ENCODE data around the gene LGALS4. TPM values are rescaled to one million over a fixed set of nuclear protein-coding genes. Genes with fewer than 3 reads are reported as not detected.
"Not testable (repeated sequence)": the region's sequence is repeated elsewhere in the genome, so short reads cannot be mapped to it uniquely, and the experiment has no call there.

Gene LGALS4
- under 1 TPM; 0.59 to 0.66 TPM for total RNA-seq

GRCh38 chr19:38812841-38813320 is at the start of gene LGALS4:
Gene LGALS4, minus strand, starts transcription at chr19:38812945. Its CDS starts 59 bp downstream, at chr19:38812886.
- no peaks in the 10 kb centered on the region for H3K36me3 Mint-ChIP-seq
- no peaks in the 10 kb centered on the region for H3K9me3 Mint-ChIP-seq
- ATAC-seq, result no peak
- no peak for DNase-seq (ENCODE audit: low spot score in 2 of 2)
- H3K27ac Mint-ChIP-seq, result no peak within 1 kb of the TSS

- Mint-ChIP-seq H3K9me3 (no peaks in the 10 kb centered on the region), H3K27ac (no peak overlapping the region), H3K36me3 (no peaks in the 10 kb centered on the region)
- DNase-seq (ENCODE audit: low spot score in 2 of 2) (no peak), ATAC-seq (no peak)
Observed at GRCh38 chr19:38861368-38861767, 48.6 kb upstream of the LGALS4 start.

- H3K27ac Mint-ChIP-seq; ATAC-seq; H3K9me3 Mint-ChIP-seq; DNase-seq (ENCODE audit: low spot score in 2 of 2); H3K36me3 Mint-ChIP-seq: not testable (repeated sequence)
Observed at GRCh38 chr19:38859631-38860204, 47.0 kb upstream of the LGALS4 start.

- Mint-ChIP-seq H3K36me3 (peaks cover 0 to 8% of the 10 kb centered on the region in 2 donors), H3K27ac (peak overlapping the region in 1 of 2 donors; percentile 83), H3K9me3 (no peaks in the 10 kb centered on the region)
- ATAC-seq, result no peak
- DNase-seq (ENCODE audit: low spot score in 2 of 2), result no peak
Observed at GRCh38 chr19:38856813-38857212, 44.1 kb upstream of the LGALS4 start.

- not testable (repeated sequence) for ATAC-seq; DNase-seq (ENCODE audit: low spot score in 2 of 2); H3K9me3 Mint-ChIP-seq; H3K27ac Mint-ChIP-seq
- peaks cover 11 to 16% of the 10 kb centered on the region in 2 donors for H3K36me3 Mint-ChIP-seq
Observed at GRCh38 chr19:38855751-38856150, 43.0 kb upstream of the LGALS4 start.

- DNase-seq (ENCODE audit: low spot score in 2 of 2); H3K9me3 Mint-ChIP-seq; H3K27ac Mint-ChIP-seq; ATAC-seq: not testable (repeated sequence)
- H3K36me3 Mint-ChIP-seq, result peaks cover 11 to 16% of the 10 kb centered on the region in 2 donors
Observed at GRCh38 chr19:38854961-38855360, 42.2 kb upstream of the LGALS4 start.

- no peak for DNase-seq (ENCODE audit: low spot score in 2 of 2)
- Mint-ChIP-seq H3K9me3 (no peaks in the 10 kb centered on the region), H3K36me3 (peaks cover 21 to 26% of the 10 kb centered on the region in 2 donors), H3K27ac (peak overlapping the region; percentile 93 to 99)
- ATAC-seq, result no peak
Observed at GRCh38 chr19:38853214-38853613, 40.5 kb upstream of the LGALS4 start.

GRCh38 chr19:38852231-38853044 is 39.7 kb upstream of the LGALS4 start:
- H3K36me3 Mint-ChIP-seq, result peaks cover 28 to 34% of the 10 kb centered on the region in 2 donors
- ATAC-seq, result peak in 1 of 2 donors; percentile 29
- peak; percentile 57 to 83 for DNase-seq (ENCODE audit: low spot score in 2 of 2)
- peak overlapping the region; percentile 93 to 99 for H3K27ac Mint-ChIP-seq
- no peaks in the 10 kb centered on the region for H3K9me3 Mint-ChIP-seq

- peak; percentile 5 to 23 for ATAC-seq
Observed at GRCh38 chr19:38851622-38852230, 39.0 kb upstream of the LGALS4 start.

GRCh38 chr19:38850976-38851621 is 38.4 kb upstream of the LGALS4 start:
- Mint-ChIP-seq H3K27ac (peak overlapping the region; percentile 99), H3K9me3 (no peaks in the 10 kb centered on the region), H3K36me3 (peaks cover 40 to 45% of the 10 kb centered on the region in 2 donors)
- DNase-seq (ENCODE audit: low spot score in 2 of 2) (peak in 1 of 2 donors; percentile 72), ATAC-seq (no peak)

More at GRCh38 chr19:38851622-38852230, 39.0 kb upstream of the LGALS4 start:
- Mint-ChIP-seq H3K9me3 (no peaks in the 10 kb centered on the region), H3K27ac (peak overlapping the region; percentile 99), H3K36me3 (peaks cover 36 to 41% of the 10 kb centered on the region in 2 donors)
- peak; percentile 91 to 92 for DNase-seq (ENCODE audit: low spot score in 2 of 2)

- ATAC-seq (peak; percentile 82 to 83), DNase-seq (ENCODE audit: low spot score in 2 of 2) (peak in 1 of 2 donors; percentile 100)
- Mint-ChIP-seq H3K27ac (peak overlapping the region; percentile 99), H3K9me3 (no peaks in the 10 kb centered on the region), H3K36me3 (peaks cover 46 to 51% of the 10 kb centered on the region in 2 donors)
Observed at GRCh38 chr19:38850436-38850975, 37.8 kb upstream of the LGALS4 start.

GRCh38 chr19:38849860-38850435 is 37.2 kb upstream of the LGALS4 start, which contains the start of gene HNRNPL:
Gene HNRNPL, minus strand, starts transcription at chr19:38849986. Its CDS starts 20 bp downstream, at chr19:38849966.
- H3K9me3 Mint-ChIP-seq, result no peaks in the 10 kb centered on the region
- peak; percentile 100 for DNase-seq (ENCODE audit: low spot score in 2 of 2)
- ATAC-seq, result peak; percentile 68 to 72
- H3K27ac Mint-ChIP-seq, result peak within 1 kb of the TSS; percentile 99
- peaks cover 51 to 57% of the 10 kb centered on the region in 2 donors for H3K36me3 Mint-ChIP-seq

GRCh38 chr19:38849147-38849859 is 36.6 kb upstream of the LGALS4 start:
- Mint-ChIP-seq H3K9me3 (no peaks in the 10 kb centered on the region), H3K36me3 (peaks cover 55 to 63% of the 10 kb centered on the region in 2 donors), H3K27ac (peak overlapping the region; percentile 99)
- ATAC-seq, result peak; percentile 15 to 31
- peak; percentile 97 to 98 for DNase-seq (ENCODE audit: low spot score in 2 of 2)

GRCh38 chr19:38848299-38849146 is 35.8 kb upstream of the LGALS4 start:
- H3K36me3 Mint-ChIP-seq, result peaks cover 63 to 71% of the 10 kb centered on the region in 2 donors
- ATAC-seq, result no peak
- DNase-seq (ENCODE audit: low spot score in 2 of 2), result no peak

More at GRCh38 chr19:38848299-38849146, 35.8 kb upstream of the LGALS4 start:
- H3K9me3 Mint-ChIP-seq, result no peaks in the 10 kb centered on the region
- H3K27ac Mint-ChIP-seq, result peak overlapping the region; percentile 99
